Uterus (tissue), 4 donors: ENCODE data around the gene EIF4EBP3. TPM values are rescaled to one million over a fixed set of nuclear protein-coding genes. Genes with fewer than 3 reads are reported as not detected.
A peak's percentile ranks its signal among the peaks of the same experiment; 100 is the strongest.

Experiments
- DNase-seq, 2 donors: peaks; one replicate each; pipeline ENCODE4 v3.0.0-alpha.2; 2019 to 2020
- H3K27ac ChIP-seq, 2 donors: fragments of 200-600 bp; sonication (generic); 1 replicate in 1 of 2; 2 replicates in 1 of 2; pipeline ENCODE4 v1.5.1; 2016 to 2018
- H3K27me3 ChIP-seq, 2 donors: fragments of 200-600 bp; sonication (generic); one replicate each; pipeline ENCODE4 v1.5.1; 2018 to 2019; ENCODE audit warnings: control low read depth in 1 of 2
- H3K36me3 ChIP-seq, 2 donors: fragments of 200-600 bp; sonication (generic); one replicate each; pipeline ENCODE4 v1.5.1; 2019; ENCODE audit warnings: control low read depth in 1 of 2
- H3K4me1 ChIP-seq, 2 donors: fragments of 200-600 bp; sonication (generic); one replicate each; pipeline ENCODE4 v1.5.1; 2018 to 2019; ENCODE audit warnings: control low read depth in 1 of 2
- H3K4me3 ChIP-seq, 2 donors: fragments of 200-600 bp; sonication (generic); 1 replicate in 1 of 2; 2 replicates in 1 of 2; pipeline ENCODE4 v1.5.1; 2018 to 2019; ENCODE audit warnings: mild to moderate bottlenecking in 1 of 2
- H3K9me3 ChIP-seq, 2 donors: fragments of 200-600 bp; sonication (generic); one replicate each; pipeline ENCODE4 v1.5.1; 2019; ENCODE audit warnings: control low read depth in 1 of 2
- POLR2A ChIP-seq, 2 donors: fragments of 450-650 bp; IDR thresholded peaks; one replicate each; pipeline ENCODE4 v1.6.1; 2016; ENCODE audit warnings: antibody characterized with exemption in 2 of 2, mild to moderate bottlenecking in 1 of 2, moderate library complexity in 1 of 2
- intact Hi-C: fragments of 100-400 bp; cut with DNase I; formaldehyde crosslinking; loops from one replicate; pipeline ENCODE4 v1.15.1; 2023; ENCODE audit warnings: low total_unique reads
- total RNA-seq, 4 donors: library from RNA; depleted of rRNA in 3 of 4; stranded (reverse); fragments of >200 nt in 3 of 4; gene quantifications; one replicate each; pipeline versions ENCODE4 v1.1.0 to v1.2.4, GENCODE V29; 2014 to 2023
- TF ChIP-seq, protein P1 (sequence below), 4 experiments: fragments of 200-600 bp in 2 of 4; fragments of 450-650 bp in 2 of 4; sonication (generic) in 2 of 4; IDR thresholded peaks; one replicate each; pipeline ENCODE4 v1.5.1; 2016 to 2019; ENCODE audit warnings: antibody characterized with exemption in 4 of 4, mild to moderate bottlenecking in 2 of 4, moderate library complexity in 1 of 4
- donor health status: DM: yes; HTN: yes; CAD: no.

The EIF4EBP3 gene
- total RNA-seq, 4 donors from 2014 or later: 7.8 TPM; not detected in 3

- DNase-seq: no peak
- TF ChIP-seq, protein P1, sequence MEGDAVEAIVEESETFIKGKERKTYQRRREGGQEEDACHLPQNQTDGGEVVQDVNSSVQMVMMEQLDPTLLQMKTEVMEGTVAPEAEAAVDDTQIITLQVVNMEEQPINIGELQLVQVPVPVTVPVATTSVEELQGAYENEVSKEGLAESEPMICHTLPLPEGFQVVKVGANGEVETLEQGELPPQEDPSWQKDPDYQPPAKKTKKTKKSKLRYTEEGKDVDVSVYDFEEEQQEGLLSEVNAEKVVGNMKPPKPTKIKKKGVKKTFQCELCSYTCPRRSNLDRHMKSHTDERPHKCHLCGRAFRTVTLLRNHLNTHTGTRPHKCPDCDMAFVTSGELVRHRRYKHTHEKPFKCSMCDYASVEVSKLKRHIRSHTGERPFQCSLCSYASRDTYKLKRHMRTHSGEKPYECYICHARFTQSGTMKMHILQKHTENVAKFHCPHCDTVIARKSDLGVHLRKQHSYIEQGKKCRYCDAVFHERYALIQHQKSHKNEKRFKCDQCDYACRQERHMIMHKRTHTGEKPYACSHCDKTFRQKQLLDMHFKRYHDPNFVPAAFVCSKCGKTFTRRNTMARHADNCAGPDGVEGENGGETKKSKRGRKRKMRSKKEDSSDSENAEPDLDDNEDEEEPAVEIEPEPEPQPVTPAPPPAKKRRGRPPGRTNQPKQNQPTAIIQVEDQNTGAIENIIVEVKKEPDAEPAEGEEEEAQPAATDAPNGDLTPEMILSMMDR (IDR thresholded peaks at IDR 0.05): no peak
- TF ChIP-seq POLR2A (IDR thresholded peaks at IDR 0.05): no peak
- Histone ChIP-seq H3K4me1 (peaks cover 8 to 17% of the 10 kb centered on the region in 2 donors), H3K36me3 (no peaks in the 10 kb centered on the region), H3K4me3 (peak overlapping the region in 1 of 2 donors; percentile 52), H3K9me3 (no peaks in the 10 kb centered on the region), H3K27ac (no peak overlapping the region), H3K27me3 (no peaks in the 10 kb centered on the region)
- intact Hi-C loops: no loop called here
These were observed 18.3 kb downstream of the EIF4EBP3 start for GRCh38 chr5:140565780-140566095.

DNA sequence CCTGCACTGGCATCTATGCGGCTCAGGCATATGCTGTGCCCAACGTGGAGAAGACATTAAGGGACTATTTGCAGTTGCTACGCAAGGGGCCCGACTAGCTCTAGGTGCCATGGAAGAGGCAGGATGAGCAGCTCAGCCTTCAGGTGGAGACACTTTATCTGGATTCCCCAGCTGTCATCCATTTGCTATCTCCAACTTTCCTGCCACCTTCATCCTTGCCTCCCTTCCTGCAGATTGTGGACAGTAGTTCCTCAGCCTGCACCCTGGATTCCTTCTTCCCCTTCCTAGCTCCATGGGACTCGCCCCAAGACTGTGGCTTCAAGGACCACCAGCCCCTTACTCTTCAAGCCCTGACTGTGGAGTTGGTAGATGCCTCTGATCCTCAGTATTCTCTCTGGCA, 19.2 kb downstream of the EIF4EBP3 start:
- Histone ChIP-seq H3K4me1 (peaks cover 8 to 17% of the 10 kb centered on the region in 2 donors), H3K4me3 (no peak overlapping the region), H3K36me3 (no peaks in the 10 kb centered on the region), H3K27me3 (no peaks in the 10 kb centered on the region), H3K9me3 (no peaks in the 10 kb centered on the region), H3K27ac (no peak overlapping the region)
- intact Hi-C loops: no loop called here
- TF ChIP-seq, protein P1 (IDR thresholded peaks at IDR 0.05): no peak
- no peak for TF ChIP-seq POLR2A (IDR thresholded peaks at IDR 0.05)
- no peak for DNase-seq

DNA sequence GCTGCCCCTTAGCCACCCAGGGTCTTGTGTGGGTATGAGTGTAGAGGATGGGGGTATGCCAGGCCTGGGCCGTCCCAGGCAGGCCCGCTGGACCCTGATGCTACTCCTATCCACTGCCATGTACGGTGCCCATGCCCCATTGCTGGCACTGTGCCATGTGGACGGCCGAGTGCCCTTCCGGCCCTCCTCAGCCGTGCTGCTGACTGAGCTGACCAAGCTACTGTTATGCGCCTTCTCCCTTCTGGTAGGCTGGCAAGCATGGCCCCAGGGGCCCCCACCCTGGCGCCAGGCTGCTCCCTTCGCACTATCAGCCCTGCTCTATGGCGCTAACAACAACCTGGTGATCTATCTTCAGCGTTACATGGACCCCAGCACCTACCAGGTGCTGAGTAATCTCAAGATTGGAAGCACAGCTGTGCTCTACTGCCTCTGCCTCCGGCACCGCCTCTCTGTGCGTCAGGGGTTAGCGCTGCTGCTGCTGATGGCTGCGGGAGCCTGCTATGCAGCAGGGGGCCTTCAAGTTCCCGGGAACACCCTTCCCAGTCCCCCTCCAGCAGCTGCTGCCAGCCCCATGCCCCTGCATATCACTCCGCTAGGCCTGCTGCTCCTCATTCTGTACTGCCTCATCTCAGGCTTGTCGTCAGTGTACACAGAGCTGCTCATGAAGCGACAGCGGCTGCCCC, 19.8 kb downstream of the EIF4EBP3 start:
- Histone ChIP-seq H3K9me3 (no peaks in the 10 kb centered on the region), H3K36me3 (no peaks in the 10 kb centered on the region), H3K27me3 (no peaks in the 10 kb centered on the region), H3K27ac (no peak overlapping the region), H3K4me1 (peaks cover 8 to 17% of the 10 kb centered on the region in 2 donors), H3K4me3 (no peak overlapping the region)
- intact Hi-C loops: no loop called here
- TF ChIP-seq POLR2A (IDR thresholded peaks at IDR 0.05): no peak
- TF ChIP-seq, protein P1 (IDR thresholded peaks at IDR 0.05): no peak
- no peak for DNase-seq

DNA sequence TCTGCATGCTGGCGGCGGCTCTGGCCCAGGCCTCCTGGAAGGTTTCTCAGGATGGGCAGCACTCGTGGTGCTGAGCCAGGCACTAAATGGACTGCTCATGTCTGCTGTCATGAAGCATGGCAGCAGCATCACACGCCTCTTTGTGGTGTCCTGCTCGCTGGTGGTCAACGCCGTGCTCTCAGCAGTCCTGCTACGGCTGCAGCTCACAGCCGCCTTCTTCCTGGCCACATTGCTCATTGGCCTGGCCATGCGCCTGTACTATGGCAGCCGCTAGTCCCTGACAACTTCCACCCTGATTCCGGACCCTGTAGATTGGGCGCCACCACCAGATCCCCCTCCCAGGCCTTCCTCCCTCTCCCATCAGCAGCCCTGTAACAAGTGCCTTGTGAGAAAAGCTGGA, 20.4 kb downstream of the EIF4EBP3 start:
- Histone ChIP-seq H3K36me3 (no peaks in the 10 kb centered on the region), H3K4me3 (no peak overlapping the region), H3K9me3 (no peaks in the 10 kb centered on the region), H3K27ac (no peak overlapping the region), H3K4me1 (peaks cover 8 to 17% of the 10 kb centered on the region in 2 donors), H3K27me3 (no peaks in the 10 kb centered on the region)
- DNase-seq: no peak
- TF ChIP-seq POLR2A (IDR thresholded peaks at IDR 0.05): no peak
- TF ChIP-seq, protein P1 (IDR thresholded peaks at IDR 0.05): no peak
- intact Hi-C loops: no loop called here

GRCh38 chr5:140568443-140569063, 21.1 kb downstream of the EIF4EBP3 start:
- TF ChIP-seq POLR2A (IDR thresholded peaks at IDR 0.05): no peak
- TF ChIP-seq, protein P1 (IDR thresholded peaks at IDR 0.05): no peak
- Histone ChIP-seq H3K4me3 (no peak overlapping the region), H3K27ac (peak overlapping the region in 1 of 2 donors; percentile 26), H3K36me3 (no peaks in the 10 kb centered on the region), H3K4me1 (peaks cover 8 to 11% of the 10 kb centered on the region in 2 donors), H3K9me3 (no peaks in the 10 kb centered on the region), H3K27me3 (no peaks in the 10 kb centered on the region)
- DNase-seq: no peak
- intact Hi-C loops: no loop called here
